HEK293 (cell line): ENCODE results near the gene UGGT2.
"Not testable (repeated sequence)": the region's sequence is repeated elsewhere in the genome, so short reads cannot be mapped to it uniquely, and the experiment has no call there.

Experiments
- YY1 ChIP-seq: fragments of 450-650 bp; formaldehyde crosslinking; IDR thresholded peaks from 2 replicates; pipeline ENCODE4 v1.5.1; 2018; ENCODE audit warnings: missing biosample characterization, missing genetic modification characterization
- ZBTB26 ChIP-seq: fragments of 450-650 bp; formaldehyde crosslinking; optimal IDR thresholded peaks from 2 replicates; pipeline ENCODE3; 2016; ENCODE audit warnings: missing biosample characterization, mild to moderate bottlenecking, missing genetic modification characterization
- ZNF155 ChIP-seq: fragments of 450-650 bp; formaldehyde crosslinking; IDR thresholded peaks from 2 replicates; pipeline ENCODE4 v1.5.1; 2016; ENCODE audit warnings: missing biosample characterization, missing genetic modification characterization
- ZNF324 ChIP-seq: fragments of 450-650 bp; formaldehyde crosslinking; IDR thresholded peaks from 2 replicates; pipeline ENCODE4 v1.5.1; 2016; ENCODE audit warnings: missing biosample characterization, missing genetic modification characterization
- ZNF423 ChIP-seq: fragments of 450-650 bp; formaldehyde crosslinking; IDR thresholded peaks from 2 replicates; pipeline ENCODE4 v1.5.1; 2016; ENCODE audit warnings: missing biosample characterization, missing genetic modification characterization
- ZNF747 ChIP-seq: fragments of 450-650 bp; formaldehyde crosslinking; IDR thresholded peaks from 2 replicates; pipeline ENCODE4 v1.5.1; 2016; ENCODE audit warnings: missing biosample characterization, missing genetic modification characterization
- TF ChIP-seq, protein P1 (sequence below): fragments of 450-650 bp; formaldehyde crosslinking; IDR thresholded peaks from 2 replicates; pipeline ENCODE4 v1.5.1; 2016; ENCODE audit warnings: missing biosample characterization, missing genetic modification characterization
- TF ChIP-seq, protein P2 (sequence below): fragments of 450-650 bp; IDR thresholded peaks from 2 replicates; pipeline ENCODE4 v1.5.1; 2018; ENCODE audit warnings: missing biosample characterization, mild to moderate bottlenecking, missing genetic modification characterization
- TF ChIP-seq, protein P3 (sequence below): fragments of 450-650 bp; formaldehyde crosslinking; IDR thresholded peaks from 2 replicates; pipeline ENCODE4; 2016; ENCODE audit warnings: missing biosample characterization, missing genetic modification characterization

DNA sequence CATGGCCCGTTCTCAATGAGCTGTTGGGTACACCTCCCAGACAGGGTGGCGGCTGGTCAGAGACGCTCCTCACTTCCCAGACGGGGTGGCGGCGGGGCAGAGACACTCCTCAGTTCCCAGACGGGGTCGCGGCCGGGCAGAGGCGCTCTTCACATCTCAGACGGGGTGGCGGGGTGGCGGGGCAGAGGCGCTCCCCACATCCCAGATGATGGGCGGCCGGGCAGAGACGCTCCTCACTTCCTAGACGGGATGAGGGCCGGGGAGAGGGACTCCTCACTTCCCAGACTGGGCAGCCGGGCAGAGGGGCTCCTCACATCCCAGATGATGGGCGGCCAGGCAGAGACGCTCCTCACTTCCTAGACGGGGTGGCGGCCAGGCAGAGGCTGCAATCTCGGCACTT is 207.5 kb downstream of the UGGT2 start:
- TF ChIP-seq ZNF747 (tag by site-specific recombination); ZBTB26 (tag by site-specific recombination); ZNF423 (tag by site-specific recombination); YY1 (tag by site-specific recombination); ZNF155 (tag by site-specific recombination); ZNF324: not testable (repeated sequence)
- TF ChIP-seq, protein P1, sequence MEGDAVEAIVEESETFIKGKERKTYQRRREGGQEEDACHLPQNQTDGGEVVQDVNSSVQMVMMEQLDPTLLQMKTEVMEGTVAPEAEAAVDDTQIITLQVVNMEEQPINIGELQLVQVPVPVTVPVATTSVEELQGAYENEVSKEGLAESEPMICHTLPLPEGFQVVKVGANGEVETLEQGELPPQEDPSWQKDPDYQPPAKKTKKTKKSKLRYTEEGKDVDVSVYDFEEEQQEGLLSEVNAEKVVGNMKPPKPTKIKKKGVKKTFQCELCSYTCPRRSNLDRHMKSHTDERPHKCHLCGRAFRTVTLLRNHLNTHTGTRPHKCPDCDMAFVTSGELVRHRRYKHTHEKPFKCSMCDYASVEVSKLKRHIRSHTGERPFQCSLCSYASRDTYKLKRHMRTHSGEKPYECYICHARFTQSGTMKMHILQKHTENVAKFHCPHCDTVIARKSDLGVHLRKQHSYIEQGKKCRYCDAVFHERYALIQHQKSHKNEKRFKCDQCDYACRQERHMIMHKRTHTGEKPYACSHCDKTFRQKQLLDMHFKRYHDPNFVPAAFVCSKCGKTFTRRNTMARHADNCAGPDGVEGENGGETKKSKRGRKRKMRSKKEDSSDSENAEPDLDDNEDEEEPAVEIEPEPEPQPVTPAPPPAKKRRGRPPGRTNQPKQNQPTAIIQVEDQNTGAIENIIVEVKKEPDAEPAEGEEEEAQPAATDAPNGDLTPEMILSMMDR (tag by site-specific recombination) = not testable (repeated sequence)
- TF ChIP-seq, protein P2, sequence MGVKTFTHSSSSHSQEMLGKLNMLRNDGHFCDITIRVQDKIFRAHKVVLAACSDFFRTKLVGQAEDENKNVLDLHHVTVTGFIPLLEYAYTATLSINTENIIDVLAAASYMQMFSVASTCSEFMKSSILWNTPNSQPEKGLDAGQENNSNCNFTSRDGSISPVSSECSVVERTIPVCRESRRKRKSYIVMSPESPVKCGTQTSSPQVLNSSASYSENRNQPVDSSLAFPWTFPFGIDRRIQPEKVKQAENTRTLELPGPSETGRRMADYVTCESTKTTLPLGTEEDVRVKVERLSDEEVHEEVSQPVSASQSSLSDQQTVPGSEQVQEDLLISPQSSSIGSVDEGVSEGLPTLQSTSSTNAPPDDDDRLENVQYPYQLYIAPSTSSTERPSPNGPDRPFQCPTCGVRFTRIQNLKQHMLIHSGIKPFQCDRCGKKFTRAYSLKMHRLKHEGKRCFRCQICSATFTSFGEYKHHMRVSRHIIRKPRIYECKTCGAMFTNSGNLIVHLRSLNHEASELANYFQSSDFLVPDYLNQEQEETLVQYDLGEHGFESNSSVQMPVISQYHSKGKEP (tag by site-specific recombination) = not testable (repeated sequence)
- TF ChIP-seq, protein P3, sequence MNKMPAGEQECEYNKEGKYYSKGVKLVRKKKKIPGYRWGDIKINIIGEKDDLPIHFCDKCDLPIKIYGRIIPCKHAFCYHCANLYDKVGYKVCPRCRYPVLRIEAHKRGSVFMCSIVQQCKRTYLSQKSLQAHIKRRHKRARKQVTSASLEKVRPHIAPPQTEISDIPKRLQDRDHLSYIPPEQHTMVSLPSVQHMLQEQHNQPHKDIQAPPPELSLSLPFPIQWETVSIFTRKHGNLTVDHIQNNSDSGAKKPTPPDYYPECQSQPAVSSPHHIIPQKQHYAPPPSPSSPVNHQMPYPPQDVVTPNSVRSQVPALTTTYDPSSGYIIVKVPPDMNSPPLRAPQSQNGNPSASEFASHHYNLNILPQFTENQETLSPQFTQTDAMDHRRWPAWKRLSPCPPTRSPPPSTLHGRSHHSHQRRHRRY = not testable (repeated sequence)
